Ovary (tissue), 9 donors: ENCODE results near the gene ZC3H7B. TPM values are rescaled to one million over a fixed set of nuclear protein-coding genes. Genes with fewer than 3 reads are reported as not detected.

Experiments used
- DNase-seq, 5 donors: peaks; one replicate each; pipeline ENCODE4 v3.0.0-alpha.2; 2019 to 2020
- H3K27ac ChIP-seq, 2 donors: fragments of 200-600 bp; one replicate each; pipeline versions ENCODE4 v1.5.1 to v1.8.0; 2019 to 2022
- H3K27me3 ChIP-seq: fragments of 200-600 bp; one replicate; pipeline ENCODE4 v1.8.0; 2022
- H3K36me3 ChIP-seq: fragments of 200-600 bp; sonication (generic); one replicate; pipeline ENCODE4 v1.5.1; 2019
- H3K4me1 ChIP-seq: one replicate; pipeline ENCODE4 v1.8.1; 2013; ENCODE audit warnings: mild to moderate bottlenecking, moderate library complexity; ENCODE audit not compliant: insufficient read depth
- H3K4me3 ChIP-seq: fragments of 200-600 bp; sonication (generic); one replicate; pipeline ENCODE4 v1.5.1; 2017
- H3K9me3 ChIP-seq, 2 donors: fragments of 200-600 bp in 1 of 2; sonication (generic) in 1 of 2; one replicate each; pipeline versions ENCODE4 v1.5.1 to v1.8.1; 2013 to 2019; ENCODE audit warnings: mild to moderate bottlenecking in 1 of 2, moderate library complexity in 1 of 2
- EP300 ChIP-seq: sonication (generic); formaldehyde crosslinking; IDR thresholded peaks from one replicate; pipeline ENCODE4 v1.6.1; 2017; ENCODE audit warnings: antibody characterized with exemption
- POLR2A ChIP-seq: fragments of 450-650 bp; IDR thresholded peaks from one replicate; pipeline ENCODE4 v1.6.1; 2017; ENCODE audit warnings: antibody characterized with exemption, mild to moderate bottlenecking, moderate library complexity
- WGBS, 3 donors: extraction: QIAGEN DNeasy Blood & Tissue Kit in 1 of 3; methylation state at CpG; one replicate each; pipeline versions ENCODE4 v1.1.5 to v1.1.7; 2013 to 2017; 5-methylcytosine and 5-hydroxymethylcytosine counted together
- intact Hi-C, 4 donors: fragments of 100-400 bp; cut with DNase I; formaldehyde crosslinking; loops; one replicate each; pipeline versions ENCODE4 v1.11.0 to v1.15.1; 2022 to 2023
- polyA plus RNA-seq, 2 donors: library from polyadenylated mRNA; stranded (reverse); fragments of 200-250 nt in 1 of 2; fragments of 350-450 nt in 1 of 2; fragmentation: Illumina TruSeq in 1 of 2; extraction: RNeasy Lipid Tissue Mini Kit (QIAGEN cat#74804) in 1 of 2; gene quantifications; one replicate each; pipeline ENCODE4 v1.2.3, GENCODE V29; 2013 to 2014
- total RNA-seq, 7 donors: library from RNA; depleted of rRNA in 2 of 7; stranded (reverse); fragments of >200 nt in 2 of 7; fragmentation: NEBNext Ultra II Directional in 3 of 7; extraction: Animal tissue kit (Norgen Biotek cat#: 25700) in 3 of 7; gene quantifications; one replicate each; pipeline versions ENCODE4 v1.1.0 to v1.2.4, GENCODE V29; 2016 to 2023
- TF ChIP-seq, protein P1 (sequence below), 3 donors: fragments of 450-650 bp in 2 of 3; fragments of 200-600 bp in 1 of 3; IDR thresholded peaks; one replicate each; pipeline versions ENCODE4 v1.5.1 to v1.8.0; 2016 to 2022; ENCODE audit warnings: antibody characterized with exemption in 3 of 3, mild to moderate bottlenecking in 1 of 3
- donor health status: DM: no; HTN: no; CAD: no; lungs with moderate emphysema.
- donor health status: DM: no; HTN: no; CAD: no.
- donor health status: Bipolar disorder and iron deficiency.
- donor health status: DM: yes; HTN: yes; CAD: no.
- donor health status: DM: no; HTN: no; CAD: no.
- donor health status: DM: yes; HTN: yes; CAD: no.

Gene ZC3H7B
- total and polyA plus RNA-seq, 9 donors: 27.3 to 96.5 (median 73.2) TPM

DNA sequence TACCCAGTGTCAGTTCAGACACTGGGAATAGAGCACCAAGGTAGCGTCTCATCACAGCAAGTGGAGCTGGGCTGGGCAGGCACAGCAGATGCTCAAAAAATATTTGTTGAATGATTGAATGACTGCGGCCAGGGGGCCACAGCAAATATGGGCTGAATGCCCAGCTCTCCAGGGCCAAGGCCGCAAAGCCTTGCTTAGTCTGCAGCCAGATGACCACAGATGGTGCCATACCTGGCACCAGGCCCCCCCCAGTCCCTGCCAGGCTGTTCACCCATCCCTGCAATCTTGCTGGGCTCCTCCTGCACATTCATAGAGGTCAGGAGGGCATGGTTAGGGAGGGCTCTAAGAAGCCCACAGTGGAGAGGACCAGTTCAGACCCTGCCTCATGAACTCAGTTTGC lies 32.9 kb downstream of the ZC3H7B start:
- Histone ChIP-seq H3K27me3 (no peaks in the 10 kb centered on the region), H3K4me3 (no peak overlapping the region), H3K36me3 (no peaks in the 10 kb centered on the region), H3K27ac (no peak overlapping the region), H3K9me3 (no peaks in the 10 kb centered on the region), H3K4me1 (no peaks in the 10 kb centered on the region)
- TF ChIP-seq EP300 (no peak), POLR2A (no peak)
- TF ChIP-seq, protein P1, sequence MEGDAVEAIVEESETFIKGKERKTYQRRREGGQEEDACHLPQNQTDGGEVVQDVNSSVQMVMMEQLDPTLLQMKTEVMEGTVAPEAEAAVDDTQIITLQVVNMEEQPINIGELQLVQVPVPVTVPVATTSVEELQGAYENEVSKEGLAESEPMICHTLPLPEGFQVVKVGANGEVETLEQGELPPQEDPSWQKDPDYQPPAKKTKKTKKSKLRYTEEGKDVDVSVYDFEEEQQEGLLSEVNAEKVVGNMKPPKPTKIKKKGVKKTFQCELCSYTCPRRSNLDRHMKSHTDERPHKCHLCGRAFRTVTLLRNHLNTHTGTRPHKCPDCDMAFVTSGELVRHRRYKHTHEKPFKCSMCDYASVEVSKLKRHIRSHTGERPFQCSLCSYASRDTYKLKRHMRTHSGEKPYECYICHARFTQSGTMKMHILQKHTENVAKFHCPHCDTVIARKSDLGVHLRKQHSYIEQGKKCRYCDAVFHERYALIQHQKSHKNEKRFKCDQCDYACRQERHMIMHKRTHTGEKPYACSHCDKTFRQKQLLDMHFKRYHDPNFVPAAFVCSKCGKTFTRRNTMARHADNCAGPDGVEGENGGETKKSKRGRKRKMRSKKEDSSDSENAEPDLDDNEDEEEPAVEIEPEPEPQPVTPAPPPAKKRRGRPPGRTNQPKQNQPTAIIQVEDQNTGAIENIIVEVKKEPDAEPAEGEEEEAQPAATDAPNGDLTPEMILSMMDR (IDR thresholded peaks at IDR 0.05): no peak
- intact Hi-C loops: no loop called here
- 55 to 78% (median 61%) methylated on average over 3 of the region's 3 CpGs for WGBS, 3 donors
- DNase-seq: no peak

DNA sequence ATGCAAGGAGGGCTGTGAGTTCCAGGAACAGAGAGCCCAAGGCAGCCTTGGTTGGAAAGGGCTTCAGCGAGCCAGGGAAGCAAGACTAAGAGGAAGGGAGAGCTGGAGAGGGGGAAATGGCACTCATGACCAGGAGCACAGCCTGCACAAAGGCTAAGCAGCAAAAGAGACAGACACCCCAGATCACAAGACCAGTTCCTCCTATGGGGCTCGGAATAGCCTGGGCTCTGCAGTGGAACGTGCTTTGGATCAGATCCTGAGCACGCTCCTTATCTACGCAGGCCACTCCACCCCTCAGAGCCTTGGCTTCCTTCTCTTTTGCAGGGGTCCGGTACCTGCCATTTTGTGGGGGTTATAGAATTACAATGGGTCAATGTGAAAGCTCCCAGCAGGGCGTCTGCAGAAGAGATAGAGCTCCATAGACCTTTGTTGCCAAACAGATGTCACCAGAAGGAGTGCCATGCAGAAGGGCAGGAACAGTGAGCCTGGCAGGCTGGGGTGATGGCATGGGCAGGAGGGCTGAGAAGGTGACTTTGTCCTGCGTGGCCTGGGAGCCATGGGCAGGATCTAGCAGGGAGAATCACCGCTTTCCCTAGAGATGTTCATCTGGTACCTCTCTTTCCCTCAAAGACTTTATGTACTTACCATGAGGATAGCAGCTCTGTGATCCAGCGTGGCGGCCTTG lies 33.8 kb downstream of the ZC3H7B start:
- Histone ChIP-seq H3K27me3 (no peaks in the 10 kb centered on the region), H3K9me3 (no peaks in the 10 kb centered on the region), H3K27ac (no peak overlapping the region), H3K4me3 (no peak overlapping the region), H3K4me1 (no peaks in the 10 kb centered on the region), H3K36me3 (no peaks in the 10 kb centered on the region)
- TF ChIP-seq, protein P1 (IDR thresholded peaks at IDR 0.05): no peak
- no peak for TF ChIP-seq EP300
- TF ChIP-seq POLR2A: no peak
- no peak for DNase-seq
- WGBS, 3 donors: 93 to 94% (median 93%) methylated on average over 11 of the region's 11 CpGs
- intact Hi-C loops: no loop called here

DNA sequence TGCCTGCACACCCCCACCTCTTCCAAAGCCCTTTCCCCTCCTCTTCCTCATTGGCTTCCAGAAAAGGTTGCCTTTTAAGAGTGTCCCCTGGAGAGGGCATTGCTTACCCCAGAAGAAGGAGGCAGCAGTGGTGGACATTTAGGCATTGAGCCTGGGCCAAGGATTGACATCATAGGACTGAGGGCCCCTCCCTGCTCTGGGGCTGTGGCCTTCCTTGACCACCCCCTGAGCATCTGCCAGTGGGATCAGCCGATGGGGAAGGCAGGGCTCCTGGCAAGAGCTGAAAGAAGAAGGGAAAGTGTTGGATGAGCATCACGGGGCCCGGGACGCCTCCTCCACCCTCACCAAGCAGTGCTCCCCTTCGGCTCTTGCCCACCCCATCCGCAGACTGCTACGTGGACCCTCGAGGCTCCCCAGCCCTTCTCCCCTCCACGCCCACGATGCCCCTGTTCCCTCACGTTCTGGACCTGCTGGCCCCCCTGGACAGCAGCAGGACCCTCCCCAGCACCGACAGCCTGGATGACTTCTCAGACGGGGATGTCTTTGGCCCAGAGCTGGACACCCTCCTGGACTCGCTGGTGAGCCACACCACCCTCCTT lies 37.4 kb downstream of the ZC3H7B start:
- Histone ChIP-seq H3K36me3 (no peaks in the 10 kb centered on the region), H3K27ac (no peak overlapping the region), H3K4me1 (no peaks in the 10 kb centered on the region), H3K9me3 (no peaks in the 10 kb centered on the region), H3K27me3 (no peaks in the 10 kb centered on the region), H3K4me3 (no peak overlapping the region)
- TF ChIP-seq, protein P1 (IDR thresholded peaks at IDR 0.05): no peak
- TF ChIP-seq EP300 (no peak), POLR2A (no peak)
- intact Hi-C loops: no loop called here
- WGBS, 3 donors: 73 to 81% (median 75%) methylated on average over 14 of the region's 14 CpGs
- no peak for DNase-seq

DNA sequence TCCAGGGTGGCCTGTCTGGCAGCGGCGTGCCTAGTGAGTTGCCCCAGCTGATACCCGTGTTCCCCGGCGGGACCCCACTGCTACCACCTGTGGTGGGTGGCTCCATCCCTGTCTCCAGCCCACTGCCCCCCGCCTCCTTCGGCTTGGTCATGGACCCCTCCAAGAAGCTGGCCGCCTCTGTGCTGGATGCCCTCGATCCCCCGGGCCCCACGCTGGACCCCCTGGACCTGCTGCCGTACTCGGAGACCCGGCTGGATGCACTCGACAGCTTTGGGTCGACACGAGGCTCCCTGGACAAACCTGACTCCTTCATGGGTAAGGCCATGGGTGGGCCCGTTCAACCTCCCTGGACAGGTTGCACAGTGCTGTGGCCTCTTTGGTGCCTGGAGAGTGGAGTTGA lies 38.5 kb downstream of the ZC3H7B start:
- Histone ChIP-seq H3K36me3 (no peaks in the 10 kb centered on the region), H3K27me3 (no peaks in the 10 kb centered on the region), H3K9me3 (no peaks in the 10 kb centered on the region), H3K4me1 (no peaks in the 10 kb centered on the region), H3K4me3 (no peak overlapping the region), H3K27ac (no peak overlapping the region)
- TF ChIP-seq POLR2A: no peak
- TF ChIP-seq EP300: no peak
- TF ChIP-seq, protein P1 (IDR thresholded peaks at IDR 0.05): no peak
- intact Hi-C loops: loop anchor here in 1 of 4 donors (10.0 kb wide), 1 partner anchor 415 kb away; no protein-coding TSS in a partner anchor
- 91 to 95% (median 92%) methylated on average over 18 of the region's 18 CpGs for WGBS, 3 donors
- DNase-seq: no peak
